A673 (cell line): ENCODE data around the gene DERL2.

Experiments
- CTCF ChIP-seq: fragments of 300-800, 200-600 bp; sonication (generic); conservative IDR thresholded peaks from 2 replicates; pipeline ENCODE4 v1.5.1; 2017; ENCODE audit warnings: low read depth, mild to moderate bottlenecking, antibody characterized with exemption, low read length, moderate library complexity, mixed read lengths
- EZH2 ChIP-seq: fragments of 200-600 bp; sonication (generic); IDR thresholded peaks from 2 replicates; pipeline ENCODE4 v1.6.1; 2017; ENCODE audit warnings: borderline replicate concordance, low read depth, mild to moderate bottlenecking, mixed read lengths, antibody characterized with exemption, low read length; ENCODE audit not compliant: poor library complexity, severe bottlenecking

- TF ChIP-seq CTCF, result no peak
- TF ChIP-seq EZH2, result no peak
Measured at GRCh38 chr17:5464717-5465507, 21.1 kb downstream of the DERL2 start.
